Measurements from ENCODE around the gene LRRC74B.

The LRRC74B gene, protein sequence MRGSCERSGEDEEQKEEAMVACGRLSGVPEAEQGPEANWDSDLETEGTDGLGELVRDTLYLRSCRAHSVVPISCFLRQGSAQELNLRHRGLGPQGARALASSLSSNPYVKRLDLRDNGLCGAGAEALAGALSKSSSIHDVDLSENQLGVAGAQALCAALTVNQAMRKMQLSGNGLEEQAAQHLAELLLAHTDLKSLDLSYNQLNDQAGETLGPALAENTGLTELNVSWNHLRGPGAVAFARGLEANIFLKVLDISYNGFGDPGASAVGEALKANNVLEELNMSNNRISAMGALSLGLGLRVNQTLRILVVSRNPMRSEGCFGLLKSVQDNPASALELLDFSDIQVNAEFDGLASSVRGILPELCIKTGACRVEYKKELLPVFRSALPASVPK

DNA sequence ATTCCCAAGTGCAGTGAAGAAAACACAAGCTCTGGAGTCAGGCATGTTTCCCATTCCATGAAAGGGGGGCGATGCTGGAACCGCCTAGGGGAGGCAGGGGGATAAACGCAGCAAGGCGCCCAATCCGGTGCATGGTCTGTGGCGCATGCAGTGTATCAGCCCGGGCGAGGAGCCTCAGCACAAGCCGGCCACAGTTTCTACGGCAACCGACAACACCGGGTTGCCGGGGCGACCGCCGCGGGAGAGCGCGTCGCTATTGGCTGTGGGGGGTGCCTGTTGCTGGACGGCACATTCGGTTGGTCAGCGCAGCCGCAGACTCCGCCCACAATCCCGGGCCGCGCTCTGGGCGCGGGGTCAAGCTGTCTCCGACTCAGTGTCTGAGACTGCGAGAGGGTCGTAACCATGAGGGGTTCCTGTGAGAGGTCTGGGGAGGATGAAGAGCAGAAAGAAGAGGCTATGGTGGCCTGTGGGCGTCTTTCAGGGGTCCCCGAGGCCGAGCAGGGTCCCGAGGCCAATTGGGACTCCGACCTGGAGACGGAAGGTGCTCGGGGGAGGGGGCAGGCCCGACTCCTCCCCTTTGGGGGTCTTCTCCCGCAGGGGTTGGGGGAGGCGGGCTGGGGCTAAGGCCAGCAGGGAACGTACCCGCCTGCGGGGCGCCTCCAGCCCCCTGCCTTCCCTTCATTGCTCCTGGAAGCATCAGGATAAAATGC, at the start of gene LRRC74B:
Gene LRRC74B (plus strand): TSS at position 362 of the 710 bp plus-strand sequence. CDS start 41 bp downstream, at position 403.
- H3K4me1 ChIP-seq (ENCODE audit: insufficient read depth, insufficient read length): peaks cover 6% of the 10 kb centered on the region
- no peak for TF ChIP-seq SUZ12 (IDR thresholded peaks at IDR 0.05; ENCODE audit: extremely low read depth, insufficient read depth, insufficient read length)
- no peaks in the 10 kb centered on the region for H3K9me3 ChIP-seq (ENCODE audit: insufficient read depth, low read length)
- peak within 1 kb of the TSS; percentile 51 for H3K9ac ChIP-seq (ENCODE audit: insufficient read length, low read depth)
- peak within 1 kb of the TSS; percentile 47 for H3K4me3 ChIP-seq (ENCODE audit: insufficient read length, low read depth)
- DNase-seq (ENCODE audit: low read depth, low spot score): peak; percentile 81
- peaks cover 7% of the 10 kb centered on the region for H3K27me3 ChIP-seq (ENCODE audit: insufficient read depth, insufficient read length)
- H3K36me3 ChIP-seq (ENCODE audit: insufficient read depth, insufficient read length, low read length): no peaks in the 10 kb centered on the region

DNA sequence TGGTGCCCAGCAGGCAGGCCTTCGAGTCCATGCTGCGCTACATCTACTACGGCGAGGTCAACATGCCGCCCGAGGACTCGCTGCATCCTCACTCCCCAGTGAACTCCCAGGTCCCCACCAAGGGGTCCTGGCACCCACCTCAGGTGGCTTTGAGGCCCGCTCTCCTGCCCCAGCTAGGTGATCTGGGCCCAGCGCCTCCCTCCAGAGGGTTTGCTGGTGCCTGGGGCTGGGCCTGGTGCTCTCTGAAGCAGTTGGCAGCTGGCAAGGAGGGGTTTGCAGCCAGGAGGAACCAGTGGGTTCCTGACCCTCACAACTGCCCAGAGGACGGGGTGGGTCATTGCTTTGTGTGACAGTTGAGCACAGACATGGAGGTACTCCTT, 49.7 kb upstream of the LRRC74B start:
- Histone ChIP-seq H3K27me3 (ENCODE audit: insufficient read depth, insufficient read length) (no peaks in the 10 kb centered on the region), H3K9me3 (ENCODE audit: insufficient read depth, low read length) (no peaks in the 10 kb centered on the region), H3K4me3 (ENCODE audit: insufficient read length, low read depth) (no peak overlapping the region), H3K4me1 (ENCODE audit: insufficient read depth, insufficient read length) (peaks cover 2% of the 10 kb centered on the region), H3K9ac (ENCODE audit: insufficient read length, low read depth) (no peak overlapping the region), H3K36me3 (ENCODE audit: insufficient read depth, insufficient read length, low read length) (peaks cover 95% of the 10 kb centered on the region)
- no peak for DNase-seq (ENCODE audit: low read depth, low spot score)
- TF ChIP-seq SUZ12 (IDR thresholded peaks at IDR 0.05; ENCODE audit: extremely low read depth, insufficient read depth, insufficient read length): no peak
- no peak for TF ChIP-seq YY1 (IDR thresholded peaks at IDR 0.05; ENCODE audit: insufficient read depth, insufficient read length)
- no peak for TF ChIP-seq ZNF274 (IDR thresholded peaks at IDR 0.05; ENCODE audit: low read depth, low read length)

DNA sequence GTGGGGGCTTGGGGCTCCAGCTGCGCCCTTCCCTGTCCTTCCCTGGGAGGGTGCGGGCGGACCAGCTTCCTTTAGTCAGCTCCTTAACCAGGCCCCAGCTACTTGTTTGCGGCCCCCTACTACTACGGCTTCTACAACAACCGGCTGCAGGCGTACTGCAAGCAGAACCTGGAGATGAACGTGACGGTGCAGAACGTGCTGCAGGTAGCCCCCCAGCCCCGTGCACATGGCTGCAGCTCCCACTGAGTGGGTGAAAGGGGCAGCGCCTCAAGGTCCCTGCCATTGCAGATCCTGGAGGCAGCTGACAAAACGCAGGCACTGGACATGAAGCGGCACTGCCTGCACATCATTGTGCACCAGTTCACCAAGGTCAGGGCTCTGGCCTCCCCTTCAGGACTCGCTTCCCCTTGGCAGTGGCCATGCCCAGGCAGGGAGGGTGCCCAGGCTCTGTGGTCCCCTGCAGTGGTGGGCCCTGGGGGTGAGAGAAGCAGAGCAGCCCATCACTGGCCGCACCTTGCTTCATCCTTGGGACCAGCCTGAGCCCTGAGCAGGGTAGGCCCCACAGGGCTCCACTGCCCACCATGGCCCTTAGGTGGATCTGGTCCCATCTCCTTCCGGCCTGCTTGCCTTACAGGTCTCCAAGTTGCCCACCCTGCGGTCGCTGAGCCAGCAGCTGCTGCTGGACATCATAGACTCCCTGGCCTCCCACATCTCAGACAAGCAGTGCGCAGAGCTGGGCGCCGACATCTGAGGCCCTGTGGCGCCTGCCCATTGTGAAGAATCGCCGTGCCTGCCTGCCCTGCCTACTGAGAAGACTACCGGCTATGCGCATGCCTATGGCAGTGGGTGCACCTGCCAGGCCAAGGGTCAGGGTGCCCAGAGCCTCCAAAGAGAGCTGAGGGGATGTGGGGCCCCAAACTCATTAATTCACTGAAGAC, 48.9 kb upstream of the LRRC74B start:
- DNase-seq (ENCODE audit: low read depth, low spot score): no peak
- Histone ChIP-seq H3K9me3 (ENCODE audit: insufficient read depth, low read length) (no peaks in the 10 kb centered on the region), H3K4me3 (ENCODE audit: insufficient read length, low read depth) (no peak overlapping the region), H3K9ac (ENCODE audit: insufficient read length, low read depth) (no peak overlapping the region), H3K36me3 (ENCODE audit: insufficient read depth, insufficient read length, low read length) (peaks cover 87% of the 10 kb centered on the region), H3K4me1 (ENCODE audit: insufficient read depth, insufficient read length) (peaks cover 2% of the 10 kb centered on the region), H3K27me3 (ENCODE audit: insufficient read depth, insufficient read length) (no peaks in the 10 kb centered on the region)
- TF ChIP-seq SUZ12 (IDR thresholded peaks at IDR 0.05; ENCODE audit: extremely low read depth, insufficient read depth, insufficient read length): no peak
- no peak for TF ChIP-seq YY1 (IDR thresholded peaks at IDR 0.05; ENCODE audit: insufficient read depth, insufficient read length)
- TF ChIP-seq ZNF274 (IDR thresholded peaks at IDR 0.05; ENCODE audit: low read depth, low read length): no peak

DNA sequence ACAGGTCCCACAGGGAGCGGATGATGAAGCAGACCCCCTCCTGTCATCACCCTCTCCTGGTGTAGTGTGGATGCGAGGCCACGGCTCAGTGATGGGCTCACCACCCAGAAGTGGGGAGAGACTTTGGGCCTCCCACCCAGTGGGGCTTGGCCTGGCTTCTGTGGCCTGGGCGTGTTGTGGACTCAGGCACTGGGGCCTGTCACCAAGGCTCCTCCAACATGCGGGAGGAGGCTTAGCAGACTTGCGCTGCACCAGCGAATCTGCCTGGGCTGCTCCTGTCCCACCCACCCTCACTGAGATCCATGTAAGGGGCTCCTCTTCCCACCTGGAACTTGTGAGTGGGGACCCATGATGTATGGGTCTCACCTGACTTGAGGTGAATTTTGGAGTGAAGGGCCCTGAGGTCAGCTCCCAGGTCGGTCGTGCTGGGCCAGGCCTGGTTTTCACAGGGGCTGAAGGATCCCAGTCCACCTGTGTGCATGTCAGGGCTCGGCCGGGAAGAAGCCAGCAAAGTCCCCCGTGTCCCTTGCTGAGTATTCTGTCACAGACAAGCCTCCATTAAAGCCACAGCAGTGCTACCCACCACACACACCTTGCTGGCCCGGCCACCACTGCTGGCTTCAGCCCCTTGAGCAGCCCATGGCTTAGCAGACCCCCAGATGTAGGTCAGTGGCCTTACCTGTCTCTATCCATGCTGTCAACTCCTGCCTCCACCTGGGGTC, 48.0 kb upstream of the LRRC74B start:
- Histone ChIP-seq H3K4me3 (ENCODE audit: insufficient read length, low read depth) (no peak overlapping the region), H3K27me3 (ENCODE audit: insufficient read depth, insufficient read length) (no peaks in the 10 kb centered on the region), H3K9me3 (ENCODE audit: insufficient read depth, low read length) (no peaks in the 10 kb centered on the region), H3K36me3 (ENCODE audit: insufficient read depth, insufficient read length, low read length) (peaks cover 79% of the 10 kb centered on the region), H3K4me1 (ENCODE audit: insufficient read depth, insufficient read length) (peaks cover 2% of the 10 kb centered on the region), H3K9ac (ENCODE audit: insufficient read length, low read depth) (no peak overlapping the region)
- no peak for DNase-seq (ENCODE audit: low read depth, low spot score)
- no peak for TF ChIP-seq YY1 (IDR thresholded peaks at IDR 0.05; ENCODE audit: insufficient read depth, insufficient read length)
- TF ChIP-seq ZNF274 (IDR thresholded peaks at IDR 0.05; ENCODE audit: low read depth, low read length): no peak
- TF ChIP-seq SUZ12 (IDR thresholded peaks at IDR 0.05; ENCODE audit: extremely low read depth, insufficient read depth, insufficient read length): no peak

DNA sequence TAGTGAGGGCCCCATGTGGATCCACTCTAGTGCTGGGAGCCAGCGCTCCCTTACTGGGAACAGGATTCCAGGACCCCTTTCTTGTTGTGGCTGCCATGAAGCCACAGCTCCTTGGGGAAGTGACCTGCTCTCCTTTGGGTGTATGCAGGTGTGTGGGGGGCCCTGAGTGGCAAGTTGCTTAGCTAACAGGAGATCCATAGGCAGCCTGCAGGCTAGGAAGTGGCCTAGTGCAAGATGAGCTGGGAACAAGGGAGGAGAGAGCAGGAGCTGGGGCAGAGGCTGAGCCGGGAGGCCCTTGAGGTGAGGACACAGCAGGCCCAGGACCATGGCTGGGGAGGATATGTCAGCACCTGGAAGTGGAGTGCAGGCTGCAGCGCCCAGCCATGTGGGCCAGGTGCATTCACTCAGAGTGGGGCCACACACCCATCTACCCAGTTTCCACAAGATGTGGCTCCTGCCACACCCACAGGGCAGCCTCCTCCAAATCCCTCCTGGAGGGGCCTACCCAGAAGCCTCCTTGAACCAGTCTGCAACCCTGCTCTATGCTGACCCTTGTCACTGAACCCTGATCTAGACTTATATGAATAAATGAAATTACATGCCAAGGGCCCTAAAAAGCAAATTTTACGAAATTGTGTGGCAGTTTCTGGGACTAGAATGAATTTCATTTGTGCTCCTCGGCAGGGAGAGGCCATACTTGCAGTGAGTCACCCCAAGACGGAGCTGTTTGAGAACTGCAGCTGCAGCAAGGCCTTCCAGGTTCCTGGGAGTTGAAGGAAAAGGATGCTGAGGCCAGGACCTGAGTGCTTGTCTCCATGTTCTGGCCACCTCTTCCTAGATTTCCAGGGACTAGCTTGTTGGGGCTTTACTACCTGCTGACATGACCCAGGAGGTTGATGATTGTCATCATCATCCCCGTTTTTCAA, 47.1 kb upstream of the LRRC74B start:
- Histone ChIP-seq H3K36me3 (ENCODE audit: insufficient read depth, insufficient read length, low read length) (peaks cover 69% of the 10 kb centered on the region), H3K4me1 (ENCODE audit: insufficient read depth, insufficient read length) (peaks cover 2% of the 10 kb centered on the region), H3K27me3 (ENCODE audit: insufficient read depth, insufficient read length) (no peaks in the 10 kb centered on the region), H3K9ac (ENCODE audit: insufficient read length, low read depth) (no peak overlapping the region), H3K9me3 (ENCODE audit: insufficient read depth, low read length) (no peaks in the 10 kb centered on the region), H3K4me3 (ENCODE audit: insufficient read length, low read depth) (no peak overlapping the region)
- DNase-seq (ENCODE audit: low read depth, low spot score): no peak
- TF ChIP-seq SUZ12 (IDR thresholded peaks at IDR 0.05; ENCODE audit: extremely low read depth, insufficient read depth, insufficient read length) (no peak), ZNF274 (IDR thresholded peaks at IDR 0.05; ENCODE audit: low read depth, low read length) (no peak), YY1 (IDR thresholded peaks at IDR 0.05; ENCODE audit: insufficient read depth, insufficient read length) (no peak)
